Peyer's patch (tissue), 4 donors: ENCODE data around the gene FRMD4A.

Experiments used
- CTCF ChIP-seq, 6 experiments: fragments of 450-650 bp in 4 of 6; fragments of 200-600 bp in 2 of 6; sonication (generic) in 1 of 6; IDR thresholded peaks; one replicate each; pipeline ENCODE4 v1.5.1; 2017 to 2019; ENCODE audit warnings: antibody characterized with exemption in 6 of 6, mild to moderate bottlenecking in 3 of 6, moderate library complexity in 1 of 6
- POLR2A ChIP-seq, 2 donors: fragments of 450-650 bp; IDR thresholded peaks; one replicate each; pipeline ENCODE4 v1.5.1; 2017; ENCODE audit warnings: antibody characterized with exemption in 2 of 2, mild to moderate bottlenecking in 2 of 2, moderate library complexity in 2 of 2

DNA sequence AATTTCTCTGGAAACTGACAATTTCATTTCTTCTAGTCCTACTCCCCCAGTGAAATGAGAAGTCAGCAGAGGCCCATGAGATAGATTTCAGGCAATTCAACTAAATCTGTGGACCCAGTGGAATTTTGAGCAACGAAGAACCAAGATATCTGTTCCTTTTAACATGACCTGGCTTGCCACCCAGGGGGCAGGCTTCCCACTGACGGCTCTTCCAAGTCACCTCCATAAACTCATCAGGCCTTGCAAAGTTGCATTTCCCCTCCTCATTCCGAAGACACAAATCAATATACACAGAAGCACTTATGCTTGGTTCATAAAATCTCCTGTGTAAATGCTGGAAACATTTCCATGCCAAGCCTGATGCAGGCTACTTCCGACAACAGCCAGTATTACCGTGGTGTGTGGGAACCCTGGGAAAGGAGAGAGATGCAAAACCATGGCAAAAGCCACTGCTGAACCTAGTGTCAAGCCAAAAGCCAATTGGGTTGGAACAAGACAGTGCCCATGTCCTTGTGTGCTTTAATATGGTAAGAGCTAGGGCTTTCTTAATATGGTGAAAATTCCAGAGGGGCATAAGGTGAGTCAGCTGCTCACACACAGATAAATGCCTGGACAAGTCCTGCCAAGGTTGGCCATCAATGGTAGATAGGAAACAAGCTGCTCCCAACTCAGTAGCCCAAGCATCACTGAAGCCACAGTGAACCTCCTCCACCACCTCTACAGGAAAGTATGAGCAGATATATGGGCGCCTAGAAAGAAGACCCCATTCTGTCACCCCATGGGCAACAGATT is 1.6 kb downstream of the FRMD4A start:
- TF ChIP-seq POLR2A (IDR thresholded peaks at IDR 0.05) (no peak), CTCF (IDR thresholded peaks at IDR 0.05) (no peak)
